GM19238 (cell line): ENCODE measurements around the gene TGFBR1.
"Not testable (repeated sequence)": the region's sequence is repeated elsewhere in the genome, so short reads cannot be mapped to it uniquely, and the experiment has no call there.

Experiments used
- DNase-seq: peaks from one replicate; pipeline ENCODE4 v3.0.0; 2011; ENCODE audit warnings: low spot score; ENCODE audit not compliant: insufficient read length

Gene TGFBR1

DNA sequence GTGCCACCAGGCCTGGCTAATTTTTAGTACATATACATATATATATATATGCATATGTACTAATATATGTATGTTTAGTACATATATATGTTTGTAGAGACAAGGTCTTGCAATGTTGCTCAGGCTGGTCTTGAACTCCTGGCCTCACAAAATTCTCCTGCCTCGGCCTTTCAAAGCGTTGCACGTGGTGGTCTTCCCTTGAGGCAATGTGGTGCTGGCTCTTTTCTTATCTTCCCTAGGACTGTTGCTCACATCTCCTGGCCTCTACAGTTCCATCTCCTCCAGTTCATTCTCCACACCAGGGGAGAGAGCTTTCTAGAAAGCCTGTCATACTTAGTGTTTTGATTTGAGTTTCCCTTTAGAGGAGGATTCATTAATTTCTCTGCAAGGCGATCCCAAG, 28.9 kb upstream of the TGFBR1 start:
- DNase-seq, result no peak

DNA sequence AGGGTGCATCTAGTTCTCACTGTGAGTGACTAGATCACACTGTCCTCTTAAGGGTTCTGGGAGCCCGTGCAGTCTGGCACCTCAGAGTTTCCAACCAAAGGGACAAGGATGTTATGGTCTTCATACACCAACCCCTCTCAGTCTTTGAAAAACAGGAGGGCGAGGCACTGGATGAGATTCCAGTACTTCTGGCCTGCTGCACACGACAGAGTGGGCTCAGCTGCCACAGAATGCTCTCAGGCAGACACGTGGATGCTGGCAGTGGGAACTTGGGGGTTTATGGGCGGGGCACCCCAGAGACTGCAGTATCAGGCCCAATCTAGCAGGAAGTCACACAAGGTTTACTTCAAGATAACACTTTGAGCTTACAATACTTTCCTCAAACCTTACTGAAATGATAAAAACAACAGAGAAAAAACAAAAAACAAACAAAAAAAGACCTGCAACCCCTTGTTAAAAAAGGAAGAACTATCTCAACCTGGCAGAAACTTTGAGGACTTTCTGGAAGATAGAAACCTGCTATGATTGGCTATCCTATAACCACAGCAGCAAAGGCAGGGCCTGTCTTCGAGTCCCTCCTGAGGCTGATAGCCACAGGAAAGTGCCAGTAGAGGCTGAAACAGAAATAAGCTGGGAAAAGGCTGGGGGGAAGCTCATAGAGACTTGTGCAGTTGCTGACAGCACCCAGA, 28.3 kb upstream of the TGFBR1 start:
- DNase-seq, result no peak

DNA sequence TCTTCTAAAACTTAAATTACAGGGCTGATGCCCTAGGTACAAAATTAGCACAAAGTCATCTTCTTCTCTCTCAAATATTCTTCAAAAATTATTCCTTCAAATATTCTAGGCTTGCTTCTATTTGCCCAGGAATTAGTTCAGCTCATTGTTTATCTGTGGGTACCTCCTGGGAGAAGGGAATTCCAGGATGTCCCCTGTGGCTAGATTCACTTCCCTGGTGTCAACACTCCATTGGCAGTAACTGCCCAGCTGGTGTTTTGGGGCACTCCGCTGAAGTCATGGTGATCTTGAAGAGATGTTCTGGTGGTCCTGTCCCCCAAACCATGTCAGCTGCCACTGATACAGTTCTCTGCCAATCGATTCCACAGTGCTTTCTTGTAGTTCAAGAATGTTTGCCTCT, 26.2 kb upstream of the TGFBR1 start:
- no peak for DNase-seq

DNA sequence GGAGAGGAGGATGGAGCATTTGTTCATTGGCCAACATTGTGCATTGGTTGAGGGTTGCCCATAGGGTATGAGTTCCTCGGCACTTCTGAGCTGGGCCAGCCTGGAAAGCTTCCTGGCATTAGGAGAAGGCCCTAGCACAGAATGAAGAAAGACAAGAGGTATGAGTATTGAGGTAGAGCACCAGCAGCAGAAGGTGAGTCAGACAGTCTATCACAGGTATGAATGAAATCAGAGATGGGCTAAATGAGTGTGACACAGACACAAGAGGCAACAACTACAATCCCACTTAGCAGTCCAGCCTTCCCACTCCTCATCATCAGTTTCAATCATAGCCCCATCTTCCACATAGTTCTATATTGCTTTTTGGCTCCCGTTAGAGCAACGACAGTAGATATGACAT, 25.4 kb upstream of the TGFBR1 start:
- no peak for DNase-seq

DNA sequence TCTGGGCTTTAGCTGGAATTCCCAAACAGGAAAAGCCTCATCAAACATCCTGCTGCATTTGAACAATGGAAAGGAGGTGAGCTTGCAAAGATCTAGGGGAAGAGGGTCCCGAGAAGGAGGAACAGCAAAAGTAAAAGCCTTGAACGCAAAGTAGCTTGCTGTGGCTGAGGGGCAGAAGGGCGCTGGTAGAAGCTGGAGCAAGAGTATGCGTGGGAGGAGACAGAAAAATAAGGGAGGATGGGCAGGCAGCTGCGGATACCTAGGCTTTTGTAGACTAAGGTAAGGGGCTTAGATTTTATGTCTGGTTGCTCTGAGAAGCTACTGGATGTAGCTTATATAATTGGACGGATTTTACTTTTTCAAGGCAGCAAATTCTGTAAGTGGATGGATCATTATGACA, 21.9 kb upstream of the TGFBR1 start:
- no peak for DNase-seq

DNA sequence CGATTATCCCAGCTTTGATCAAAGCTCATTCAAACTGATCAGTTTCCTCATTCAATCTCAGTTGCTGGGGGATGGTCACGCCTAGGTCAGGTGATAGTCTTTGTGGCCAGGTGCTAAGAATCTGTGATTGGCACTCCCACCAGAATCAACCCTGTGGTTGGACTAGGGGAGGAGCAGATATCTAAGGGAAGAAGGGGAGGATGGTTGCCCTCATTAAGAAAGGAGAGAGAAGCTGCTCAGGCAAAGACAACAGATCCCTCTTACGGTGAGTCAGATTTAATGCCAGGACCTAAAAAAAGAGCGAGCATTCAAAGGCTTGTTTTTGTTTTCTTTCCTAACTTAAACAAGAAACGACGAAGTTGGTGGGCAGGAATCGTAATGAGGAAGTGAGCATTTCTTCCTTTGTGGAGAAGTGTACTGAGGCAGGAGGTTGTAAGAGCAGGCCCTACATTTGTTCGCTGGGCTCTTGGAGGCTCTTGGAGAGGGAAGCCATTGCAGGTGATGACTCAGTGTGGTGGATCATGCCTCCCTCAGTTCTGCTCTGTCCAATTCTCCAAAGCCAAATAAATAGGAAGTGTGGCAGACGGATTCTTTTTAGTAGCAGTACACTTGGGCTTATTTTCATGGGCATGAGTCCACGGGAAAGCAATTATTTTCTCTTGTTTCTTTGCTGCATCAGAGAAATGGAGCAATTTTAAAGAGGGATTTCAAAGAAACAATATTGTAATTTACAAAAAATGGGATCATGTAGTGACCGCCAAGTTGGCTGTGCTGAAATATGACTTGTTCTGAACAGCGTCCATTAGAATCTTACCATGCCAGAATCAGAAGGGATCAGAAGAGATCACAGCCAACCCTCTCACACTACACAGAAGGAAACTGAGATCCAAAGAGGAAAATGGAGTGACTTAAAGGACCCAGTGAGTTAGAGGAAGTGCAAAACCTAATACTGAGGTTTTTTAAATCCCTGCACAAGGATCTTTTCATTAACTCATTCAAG, 18.7 kb upstream of the TGFBR1 start:
- no peak for DNase-seq

DNA sequence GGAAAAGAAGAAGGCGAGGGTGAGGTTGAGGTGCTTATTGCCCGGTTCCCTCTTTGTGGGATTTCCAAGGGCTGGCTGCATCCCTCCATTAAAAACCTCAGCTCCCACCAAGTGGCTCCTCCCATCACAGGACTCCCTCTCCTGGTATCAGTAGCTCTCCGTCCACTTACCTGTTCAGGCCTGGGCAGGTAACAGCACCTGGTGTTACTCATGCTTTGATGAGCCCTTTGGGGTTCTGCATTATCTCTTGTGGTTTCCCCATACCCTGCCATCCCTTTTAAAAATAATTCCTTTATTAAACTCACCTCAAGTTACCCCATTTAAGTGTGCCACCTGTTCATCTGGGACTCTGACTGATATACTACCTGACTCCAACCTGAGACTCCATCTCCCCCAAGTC, 17.5 kb upstream of the TGFBR1 start:
- DNase-seq, result no peak

DNA sequence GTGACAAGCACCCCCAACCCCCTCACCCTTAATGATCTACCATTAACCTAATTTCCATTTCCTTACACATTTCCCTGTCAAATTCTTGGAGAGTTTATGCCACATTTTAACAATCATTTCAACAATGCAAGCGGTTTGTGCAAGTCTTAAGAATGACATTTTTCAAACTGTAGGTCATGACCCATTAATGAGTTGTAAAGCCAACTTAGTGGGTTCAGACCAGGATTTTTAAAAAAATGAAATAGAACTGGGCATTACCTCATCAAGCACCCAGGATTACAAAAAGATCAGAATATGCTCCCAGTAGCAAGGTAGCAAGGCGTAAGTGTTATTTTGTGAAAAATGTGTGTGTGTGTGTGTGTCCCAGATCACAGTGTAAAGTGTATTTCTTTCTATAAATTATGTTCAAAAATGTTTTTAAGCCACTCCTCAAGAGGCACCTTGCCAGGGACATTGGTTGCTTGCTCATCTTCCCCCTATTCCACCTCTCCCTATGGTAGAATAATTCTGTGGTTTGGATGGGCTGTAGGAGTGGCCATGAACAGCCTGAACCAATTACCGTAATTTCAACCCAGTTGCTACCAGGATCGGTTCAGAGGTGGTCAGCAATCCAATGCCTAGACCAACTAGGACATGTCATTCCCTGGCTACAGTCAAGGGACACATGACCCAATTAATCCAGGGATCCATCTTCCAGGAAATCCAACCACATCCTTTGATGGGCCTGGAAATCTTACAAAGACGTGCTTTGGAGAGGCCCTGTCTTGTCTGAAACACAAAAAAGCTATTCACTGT, 14.4 kb upstream of the TGFBR1 start:
- no peak for DNase-seq

DNA sequence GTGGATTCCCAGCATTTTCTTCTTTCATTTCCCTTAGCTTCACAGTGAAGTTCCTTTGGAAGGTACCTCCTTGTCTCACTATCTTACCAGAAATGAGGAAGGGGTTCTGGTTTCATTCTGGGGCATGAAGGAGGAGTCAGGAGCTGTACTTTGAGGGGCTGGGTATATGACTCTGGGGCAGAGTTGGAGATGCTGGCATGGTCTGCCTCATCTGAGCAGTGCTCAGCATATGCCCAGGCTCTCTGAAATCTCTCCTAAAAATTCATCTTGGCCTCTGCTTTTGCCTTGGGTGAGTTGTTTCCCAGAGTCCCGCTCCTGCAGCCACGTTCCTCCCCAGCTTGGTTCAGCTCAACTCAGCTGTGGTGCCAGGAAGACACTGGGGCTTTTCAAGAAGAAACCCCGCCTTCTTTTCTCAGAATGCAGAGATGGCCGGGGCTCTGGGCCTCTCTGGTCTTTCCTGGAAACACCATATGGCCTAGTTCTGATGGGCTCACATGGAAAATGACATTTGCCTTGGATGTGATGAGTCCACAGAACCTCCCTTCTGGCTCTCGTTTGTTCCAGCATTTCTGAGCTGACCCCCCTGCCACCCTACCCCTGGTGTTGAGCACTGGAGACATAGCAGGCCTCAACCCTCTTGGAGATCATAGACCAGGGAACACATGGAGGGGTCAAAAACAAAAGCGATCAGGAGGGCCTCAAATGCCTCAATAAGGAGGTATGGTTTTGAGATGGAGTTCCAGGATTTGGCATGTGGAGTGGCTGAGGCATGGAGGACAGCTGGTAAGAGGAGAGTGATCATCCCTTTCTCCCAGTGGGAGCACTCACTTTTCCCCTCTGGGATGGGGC, 12.0 kb upstream of the TGFBR1 start:
- DNase-seq, result no peak

DNA sequence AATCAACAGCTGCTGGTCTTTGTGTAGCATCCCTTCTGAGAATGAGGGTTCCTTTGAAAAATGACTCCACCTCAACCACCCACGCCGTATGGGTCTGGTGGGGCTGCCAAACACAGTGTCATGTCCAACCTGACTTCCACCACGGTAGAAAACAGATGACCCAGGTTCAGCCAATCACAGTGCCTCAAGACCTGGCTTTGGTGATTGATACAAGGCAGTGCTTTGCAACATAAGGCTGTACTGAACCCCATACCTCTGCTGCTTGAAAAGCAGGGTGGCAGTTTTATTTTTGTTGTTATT, 11.5 kb upstream of the TGFBR1 start:
- DNase-seq, result no peak

DNA sequence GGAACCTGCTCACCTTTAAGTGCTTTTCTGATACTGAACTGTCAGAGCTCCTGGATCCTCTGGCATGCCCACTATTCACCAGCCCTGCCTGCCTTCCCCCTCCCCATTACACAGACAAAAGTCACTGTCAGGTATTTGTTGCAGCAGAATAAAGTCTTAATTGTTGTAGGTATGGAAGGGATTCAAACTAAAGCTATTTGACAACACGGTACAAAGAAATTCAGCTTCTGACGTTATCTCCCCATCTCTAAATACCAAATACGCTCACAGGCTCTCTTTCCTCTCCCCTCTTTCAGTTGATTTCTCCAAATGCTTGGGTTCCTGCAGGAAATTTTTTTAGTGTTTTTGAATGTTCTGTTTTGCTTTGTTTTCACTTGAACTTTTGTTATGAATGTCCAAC, 9.3 kb upstream of the TGFBR1 start:
- no peak for DNase-seq

DNA sequence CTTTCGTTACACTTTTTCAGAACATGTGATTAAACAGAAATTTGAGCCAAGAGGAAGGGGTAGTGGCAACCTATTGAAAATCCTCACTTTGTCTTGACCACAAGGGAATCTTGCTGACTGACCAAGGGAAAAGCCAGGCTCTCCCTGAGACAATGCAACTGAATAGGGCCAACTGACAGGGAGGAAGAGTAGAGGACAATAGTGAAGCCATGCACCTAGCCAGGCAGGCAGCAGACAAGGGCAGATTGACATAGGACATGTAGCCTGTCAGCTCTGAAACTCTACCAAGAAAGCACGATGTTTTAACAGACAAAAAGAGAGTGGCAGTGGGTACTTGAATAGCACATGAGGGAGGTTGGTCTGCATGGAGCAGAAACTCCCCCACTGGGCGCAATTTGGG, 8.5 kb upstream of the TGFBR1 start:
- no peak for DNase-seq

DNA sequence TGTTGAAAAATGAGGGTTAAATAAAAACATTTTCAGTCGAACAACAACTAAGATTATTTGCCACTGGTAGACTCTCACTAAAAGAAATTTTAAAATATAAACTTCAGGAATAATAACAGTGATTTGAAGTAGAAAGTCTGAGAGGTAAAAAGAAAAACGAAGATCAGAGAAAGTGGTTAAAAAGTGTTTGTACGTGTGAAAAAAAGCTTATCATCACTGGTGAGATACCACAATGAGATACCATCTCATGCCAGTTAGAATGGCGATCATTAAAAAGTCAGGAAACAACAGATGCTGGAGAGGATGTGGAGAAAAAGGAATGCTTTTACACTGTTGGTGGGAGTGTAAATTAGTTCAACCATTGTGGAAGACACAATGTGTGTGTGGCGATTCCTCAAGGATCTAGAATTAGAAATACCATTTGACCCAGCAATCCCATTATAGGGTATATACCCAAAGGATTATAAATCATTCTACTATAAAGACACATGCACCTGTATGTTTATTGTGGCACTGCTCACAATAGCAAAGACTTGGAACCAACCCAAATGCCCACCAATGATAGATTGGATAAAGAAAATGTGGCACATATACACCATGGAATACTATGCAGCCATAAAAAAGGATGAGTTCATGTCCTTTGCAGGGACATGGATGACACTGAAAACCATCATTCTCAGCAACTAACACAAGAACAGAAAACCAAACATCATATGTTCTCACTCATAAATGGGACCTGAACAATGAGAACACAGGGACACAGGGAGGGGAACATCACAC, 4.9 kb upstream of the TGFBR1 start:
- not testable (repeated sequence) for DNase-seq

DNA sequence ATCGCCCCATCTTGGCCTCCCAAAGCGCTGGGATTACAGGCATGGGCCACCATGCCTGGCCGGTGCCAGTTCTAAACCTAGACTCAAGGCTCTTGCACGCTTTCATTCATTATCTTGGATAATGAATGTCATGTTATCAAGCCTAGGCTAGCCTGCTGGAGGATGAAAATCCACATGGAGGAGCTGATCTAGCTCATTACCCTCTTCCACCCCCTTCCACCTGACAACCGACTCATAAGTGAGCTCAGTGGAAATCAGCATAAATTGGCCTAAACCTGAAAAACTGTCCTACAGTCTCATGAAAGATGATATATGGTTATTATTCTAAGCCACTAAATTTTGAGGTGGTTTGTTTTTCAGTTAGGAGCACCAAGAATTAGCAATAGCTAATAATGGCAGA, 3.6 kb upstream of the TGFBR1 start:
- no peak for DNase-seq

DNA sequence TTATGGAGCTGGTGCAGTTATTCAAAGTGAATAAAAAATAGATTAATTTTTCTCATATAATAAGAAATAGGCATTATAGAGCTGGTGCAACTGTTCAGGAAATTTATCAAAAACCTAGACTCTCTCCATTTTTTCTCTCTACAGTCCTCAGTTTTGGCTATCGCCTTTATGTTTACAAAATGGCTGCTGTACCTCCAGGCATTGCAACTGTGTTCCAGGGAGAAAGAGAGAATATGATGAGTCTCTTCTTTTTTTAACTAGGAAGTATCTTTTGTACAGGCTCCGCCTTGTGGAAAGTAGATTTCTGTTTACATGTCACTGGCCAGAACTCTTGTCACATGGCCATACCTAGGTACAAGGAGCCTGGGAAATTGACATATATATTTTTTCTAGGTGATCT, 3.1 kb upstream of the TGFBR1 start:
- no peak for DNase-seq

DNA sequence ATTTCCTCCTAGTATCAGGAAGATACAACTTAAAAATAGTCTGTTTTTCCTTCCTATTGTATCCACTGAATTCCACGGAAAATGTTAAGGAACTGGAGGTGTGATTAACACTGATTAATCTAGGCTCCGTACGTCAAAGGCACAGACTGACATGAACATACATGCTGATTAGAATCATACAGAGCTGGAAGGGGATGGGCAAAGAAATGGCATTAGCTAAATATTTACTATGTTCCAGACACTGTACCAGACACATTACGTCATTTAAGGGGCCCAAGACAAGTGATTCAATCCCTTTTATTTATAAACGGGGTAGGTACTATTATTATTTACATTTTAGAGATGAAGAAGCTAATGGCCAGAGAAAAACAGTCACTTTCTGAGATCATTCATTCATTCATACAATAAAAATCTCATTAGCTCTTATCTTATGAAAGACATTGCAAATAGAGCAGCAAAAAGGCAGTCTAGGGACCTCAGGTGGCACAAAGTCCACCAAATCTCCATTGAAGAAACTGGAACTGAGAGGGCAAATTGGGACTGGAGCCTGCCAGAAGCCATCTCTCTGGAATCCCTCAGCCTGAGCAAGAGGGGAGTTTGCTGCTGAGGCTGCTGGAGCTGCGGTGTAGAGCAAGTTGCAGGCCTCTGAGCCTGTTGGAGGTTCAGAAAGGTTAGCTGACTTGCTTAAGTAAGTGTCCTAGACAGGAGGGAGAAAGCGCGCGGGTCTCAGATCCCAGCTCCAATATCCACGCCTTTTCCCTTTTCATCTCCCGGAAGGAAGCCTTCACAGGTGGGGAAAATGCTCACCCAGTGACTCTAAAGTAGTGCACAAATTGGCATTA, 1.6 kb upstream of the TGFBR1 start:
- no peak for DNase-seq

DNA sequence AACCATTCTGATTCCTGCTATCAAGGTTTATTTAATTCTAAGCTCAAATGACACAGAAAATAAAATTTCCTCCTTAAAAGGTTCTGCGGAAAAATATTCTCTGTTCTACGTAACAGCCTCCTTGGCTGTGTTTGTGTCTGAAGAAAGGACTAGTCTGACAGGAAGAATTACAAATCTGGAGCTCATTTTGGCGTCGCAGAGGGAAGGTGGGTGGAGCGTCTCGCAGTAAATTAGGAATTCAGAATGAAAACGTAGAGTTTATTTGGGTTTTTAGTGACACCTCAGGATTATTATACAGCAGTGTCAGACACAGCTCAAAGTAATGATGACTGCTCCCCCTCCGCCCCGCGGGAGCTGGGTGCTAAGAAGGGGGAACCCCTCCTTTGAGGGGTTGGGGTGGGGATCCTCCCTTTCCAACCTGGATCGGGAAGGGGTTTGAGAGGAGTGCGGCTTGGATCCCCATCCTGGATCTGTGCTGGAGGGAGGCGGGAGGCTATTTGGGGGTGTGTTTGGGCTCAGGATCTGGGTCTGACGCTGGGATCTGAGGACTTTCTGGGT, 933 bp upstream of the TGFBR1 start:
- DNase-seq, result no peak

DNA sequence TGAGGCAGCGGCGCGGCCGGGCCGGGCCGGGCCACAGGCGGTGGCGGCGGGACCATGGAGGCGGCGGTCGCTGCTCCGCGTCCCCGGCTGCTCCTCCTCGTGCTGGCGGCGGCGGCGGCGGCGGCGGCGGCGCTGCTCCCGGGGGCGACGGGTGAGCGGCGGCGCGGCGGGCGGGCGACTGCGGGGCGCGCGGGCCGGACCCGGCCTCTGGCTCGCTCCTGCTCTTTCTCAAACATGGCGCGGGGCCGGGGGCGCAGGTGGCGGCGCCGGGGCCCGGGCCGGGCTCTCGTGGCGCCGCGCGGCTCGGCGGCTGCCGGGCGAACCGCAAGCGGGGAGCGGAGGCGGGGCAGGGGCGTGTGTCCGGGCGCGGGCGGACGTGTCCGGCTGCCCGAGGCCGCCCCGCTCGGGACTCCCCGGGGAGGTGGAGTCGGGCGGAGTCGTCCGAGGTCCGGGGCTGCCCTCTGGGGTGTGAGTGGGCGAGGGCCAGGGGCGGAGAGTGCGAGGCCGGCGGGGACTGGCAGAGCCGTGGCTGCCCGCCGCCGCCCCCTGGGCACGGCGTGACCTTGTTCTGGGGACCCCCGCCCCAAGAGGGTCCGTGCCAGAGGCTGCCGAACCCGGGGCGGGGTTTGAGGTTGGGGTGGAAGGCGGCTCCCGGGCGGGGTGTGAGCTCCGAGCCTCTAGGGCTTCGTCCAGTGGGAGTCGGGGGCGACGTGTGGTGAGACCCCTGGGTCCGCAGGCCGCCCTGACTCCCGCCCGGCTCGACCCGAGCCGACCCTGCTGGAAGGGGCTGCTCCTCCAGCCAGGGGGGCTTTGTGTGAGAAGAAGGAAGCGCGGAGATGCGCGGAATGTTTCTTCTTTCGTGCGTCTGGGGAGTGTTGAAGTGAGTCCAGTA, 485 bp downstream of the TGFBR1 start:
- peak; percentile 77 for DNase-seq
